ENCODE results near the gene C10orf71. TPM values are rescaled to one million over a fixed set of nuclear protein-coding genes. Genes with fewer than 3 reads are reported as not detected.

C10orf71 gene
- total and polyA plus RNA-seq, 7 donors: not detected

- Histone ChIP-seq H3K36me3 (no peaks in the 10 kb centered on the region), H3K9me3 (no peaks in the 10 kb centered on the region), H3K27me3 (no peaks in the 10 kb centered on the region), H3K27ac (no peak overlapping the region), H3K4me1 (no peaks in the 10 kb centered on the region), H3K4me3 (no peak overlapping the region)
- TF ChIP-seq CTCF (IDR thresholded peaks at IDR 0.05) (no peak), EP300 (IDR thresholded peaks at IDR 0.05) (no peak), POLR2AphosphoS5 (IDR thresholded peaks at IDR 0.05) (no peak), POLR2A (IDR thresholded peaks at IDR 0.05) (no peak)
- intact Hi-C loops (cut with DNase I): no loop called here
- no peak for DNase-seq
Measured at GRCh38 chr10:49334964-49335363, 36.0 kb downstream of the C10orf71 start.

DNA sequence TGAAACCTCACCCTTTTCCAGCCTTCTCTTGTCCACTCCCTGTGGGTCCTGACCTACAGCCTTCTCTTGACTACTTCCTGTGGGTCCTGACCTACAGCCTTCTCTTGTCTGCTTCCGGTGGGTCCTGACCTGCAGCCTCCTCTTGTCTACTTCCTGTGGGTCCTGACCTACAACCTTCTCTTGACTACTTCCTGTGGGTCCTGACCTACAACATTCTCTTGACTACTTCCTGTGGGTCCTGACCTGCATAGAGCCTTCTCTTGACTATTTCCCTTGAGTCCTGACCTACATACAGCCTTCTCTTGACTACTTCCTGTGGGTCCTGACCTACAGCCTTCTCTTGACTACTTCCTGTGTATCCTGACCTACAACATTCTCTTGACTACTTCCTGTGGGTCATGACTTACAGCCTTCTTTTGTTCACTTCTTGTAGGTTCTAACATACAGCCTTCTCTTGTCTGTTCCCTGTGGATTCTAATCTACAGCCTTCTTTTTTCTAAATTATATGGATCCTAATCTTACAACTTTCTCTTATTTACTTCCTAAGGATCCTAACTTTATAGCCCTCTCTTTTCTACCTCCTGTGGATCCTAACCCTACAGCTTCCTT is 36.5 kb downstream of the C10orf71 start:
- intact Hi-C loops (cut with DNase I): no loop called here
- Histone ChIP-seq H3K4me3 (no peak overlapping the region), H3K9me3 (no peaks in the 10 kb centered on the region), H3K27me3 (no peaks in the 10 kb centered on the region), H3K27ac (no peak overlapping the region), H3K36me3 (no peaks in the 10 kb centered on the region), H3K4me1 (no peaks in the 10 kb centered on the region)
- WGBS, 2 donors: 74 to 85% methylated on average over 1 of the region's 1 CpG
- DNase-seq: no peak
- TF ChIP-seq EP300 (IDR thresholded peaks at IDR 0.05) (no peak), CTCF (IDR thresholded peaks at IDR 0.05) (no peak), POLR2A (IDR thresholded peaks at IDR 0.05) (no peak), POLR2AphosphoS5 (IDR thresholded peaks at IDR 0.05) (no peak)

DNA sequence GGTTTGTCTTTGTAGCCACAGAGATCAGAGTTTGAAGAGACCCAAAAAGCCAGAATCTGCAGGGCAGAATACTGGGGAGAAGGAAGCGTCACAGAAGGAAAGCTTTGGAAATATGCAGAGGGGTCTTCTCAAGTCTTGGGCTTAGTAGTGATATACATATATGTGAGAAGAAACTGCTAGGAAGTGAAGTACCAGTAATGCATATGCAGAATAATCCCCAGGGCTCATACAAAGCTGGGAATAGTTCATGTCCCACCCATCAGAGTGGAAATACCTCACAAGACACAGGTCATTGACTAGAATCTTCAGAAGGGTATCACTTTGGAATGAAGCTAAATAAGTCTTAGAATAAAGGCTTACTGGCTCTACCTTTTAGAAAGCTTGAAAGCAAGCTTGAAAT is 39.6 kb downstream of the C10orf71 start:
- Histone ChIP-seq H3K4me1 (no peaks in the 10 kb centered on the region), H3K9me3 (no peaks in the 10 kb centered on the region), H3K27ac (no peak overlapping the region), H3K27me3 (no peaks in the 10 kb centered on the region), H3K36me3 (no peaks in the 10 kb centered on the region), H3K4me3 (no peak overlapping the region)
- intact Hi-C loops (cut with DNase I): no loop called here
- TF ChIP-seq EP300 (IDR thresholded peaks at IDR 0.05) (no peak), POLR2A (IDR thresholded peaks at IDR 0.05) (no peak), CTCF (IDR thresholded peaks at IDR 0.05) (no peak), POLR2AphosphoS5 (IDR thresholded peaks at IDR 0.05) (no peak)
- no peak for DNase-seq
- 85 to 91% methylated on average over 1 of the region's 1 CpG for WGBS, 2 donors

DNA sequence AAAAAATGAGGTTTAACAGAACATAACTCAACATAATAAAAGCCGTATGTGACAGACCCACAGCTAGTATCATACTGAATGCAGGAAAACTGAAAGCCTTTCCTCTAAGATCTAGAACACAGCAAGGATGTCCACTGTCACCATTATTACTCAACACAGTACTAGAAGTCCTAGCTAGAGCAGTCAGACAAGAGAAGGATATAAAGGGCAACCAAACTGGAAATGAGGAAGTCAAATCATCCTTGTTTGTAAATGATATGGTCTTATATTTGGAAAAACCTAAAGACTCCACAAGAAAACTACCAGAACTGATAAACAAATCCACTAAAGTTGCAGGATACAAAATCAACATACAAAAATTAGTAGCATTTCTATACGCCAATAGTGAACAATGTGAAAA is 45.9 kb downstream of the C10orf71 start:
- no peak for DNase-seq
- Histone ChIP-seq H3K27me3 (no peaks in the 10 kb centered on the region), H3K4me1 (no peaks in the 10 kb centered on the region), H3K36me3 (no peaks in the 10 kb centered on the region), H3K27ac (no peak overlapping the region), H3K9me3 (peaks cover 0 to 6% (median 0%) of the 10 kb centered on the region in 4 donors), H3K4me3 (no peak overlapping the region)
- intact Hi-C loops (cut with DNase I): no loop called here
- 65 to 92% methylated on average over 2 of the region's 2 CpGs for WGBS, 2 donors
- no peak for TF ChIP-seq POLR2A (IDR thresholded peaks at IDR 0.05)
- no peak for TF ChIP-seq POLR2AphosphoS5 (IDR thresholded peaks at IDR 0.05)
- TF ChIP-seq EP300 (IDR thresholded peaks at IDR 0.05): no peak

DNA sequence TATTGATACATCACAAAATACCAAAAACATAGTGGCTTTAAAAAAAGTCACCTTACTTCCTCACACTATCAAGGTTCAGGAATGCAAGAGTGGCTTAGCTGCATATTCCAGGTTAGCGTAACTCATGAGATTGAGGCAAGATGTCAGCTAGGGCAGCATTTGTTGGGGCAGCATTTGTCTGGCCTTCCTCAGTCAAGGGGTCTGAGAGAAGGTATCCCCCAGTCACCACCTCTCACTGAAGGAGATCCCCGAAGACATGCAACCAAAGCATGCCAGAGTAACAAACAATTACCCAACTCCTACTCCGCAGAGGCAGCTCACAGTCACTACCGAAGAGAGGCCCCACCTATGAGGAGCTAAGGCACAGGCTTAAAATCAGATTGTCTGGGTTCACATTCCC is 48.4 kb downstream of the C10orf71 start:
- Histone ChIP-seq H3K27ac (no peak overlapping the region), H3K27me3 (no peaks in the 10 kb centered on the region), H3K9me3 (peaks cover 0 to 12% (median 0%) of the 10 kb centered on the region in 4 donors), H3K4me3 (no peak overlapping the region), H3K36me3 (no peaks in the 10 kb centered on the region), H3K4me1 (no peaks in the 10 kb centered on the region)
- no peak for DNase-seq
- intact Hi-C loops (cut with DNase I): no loop called here
- TF ChIP-seq POLR2AphosphoS5 (IDR thresholded peaks at IDR 0.05): no peak
- TF ChIP-seq CTCF (IDR thresholded peaks at IDR 0.05): no peak
- TF ChIP-seq EP300 (IDR thresholded peaks at IDR 0.05): no peak
- WGBS, 2 donors: 89 to 90% methylated on average over 4 of the region's 4 CpGs
